GM21367 (cell line): ENCODE data around the gene PTPRN.
"Not testable (repeated sequence)": the region's sequence is repeated elsewhere in the genome, so short reads cannot be mapped to it uniquely, and the experiment has no call there.

Experiments
- ATAC-seq: cut with Tn5 transposase; IDR thresholded peaks from one replicate; pipeline ENCODE4 v1.9.1; 2021; ENCODE audit not compliant: unreplicated experiment

PTPRN gene

GRCh38 chr2:219287580-219288265, 21.5 kb downstream of the PTPRN start:
- no peak for ATAC-seq

DNA sequence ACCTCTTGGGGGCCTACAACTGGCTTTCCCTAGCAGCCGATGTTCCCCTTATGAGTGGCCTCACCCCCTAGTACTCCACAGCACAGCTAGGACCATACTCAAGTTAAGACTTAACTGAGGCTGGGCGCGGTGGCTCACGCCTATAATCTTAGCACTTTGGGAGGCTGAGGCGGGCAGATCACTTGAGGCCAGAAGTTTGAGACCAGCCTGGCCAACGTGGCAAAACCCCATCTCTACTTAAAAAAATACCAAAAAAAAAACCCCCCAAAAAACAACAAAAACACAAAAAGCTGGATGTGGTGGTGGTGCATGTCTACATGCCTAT, 22.1 kb downstream of the PTPRN start:
- not testable (repeated sequence) for ATAC-seq

GRCh38 chr2:219286436-219287115, 22.6 kb downstream of the PTPRN start:
- no peak for ATAC-seq

GRCh38 chr2:219285894-219286425, 23.2 kb downstream of the PTPRN start:
- no peak for ATAC-seq

DNA sequence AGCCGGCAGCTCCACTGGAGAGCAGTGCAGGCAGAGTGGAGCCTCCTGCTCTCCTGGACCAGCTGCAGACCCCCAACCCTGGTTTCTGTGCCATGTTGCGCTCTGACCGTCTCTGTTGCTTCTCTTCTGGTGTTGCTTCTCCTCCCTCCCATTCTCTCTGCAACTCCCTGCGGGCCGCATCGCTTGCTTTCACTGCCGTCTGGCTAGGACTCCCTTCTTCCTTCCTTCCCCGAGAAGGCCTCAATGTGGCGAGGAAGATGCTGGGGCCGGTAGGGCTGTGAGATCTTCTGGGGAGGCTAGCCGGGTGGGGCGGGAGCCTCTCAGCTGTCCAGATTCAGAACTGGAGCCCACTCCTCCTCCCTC, 23.8 kb downstream of the PTPRN start:
- no peak for ATAC-seq

- no peak for ATAC-seq
Measured at GRCh38 chr2:219284501-219285372, 24.5 kb downstream of the PTPRN start.

DNA sequence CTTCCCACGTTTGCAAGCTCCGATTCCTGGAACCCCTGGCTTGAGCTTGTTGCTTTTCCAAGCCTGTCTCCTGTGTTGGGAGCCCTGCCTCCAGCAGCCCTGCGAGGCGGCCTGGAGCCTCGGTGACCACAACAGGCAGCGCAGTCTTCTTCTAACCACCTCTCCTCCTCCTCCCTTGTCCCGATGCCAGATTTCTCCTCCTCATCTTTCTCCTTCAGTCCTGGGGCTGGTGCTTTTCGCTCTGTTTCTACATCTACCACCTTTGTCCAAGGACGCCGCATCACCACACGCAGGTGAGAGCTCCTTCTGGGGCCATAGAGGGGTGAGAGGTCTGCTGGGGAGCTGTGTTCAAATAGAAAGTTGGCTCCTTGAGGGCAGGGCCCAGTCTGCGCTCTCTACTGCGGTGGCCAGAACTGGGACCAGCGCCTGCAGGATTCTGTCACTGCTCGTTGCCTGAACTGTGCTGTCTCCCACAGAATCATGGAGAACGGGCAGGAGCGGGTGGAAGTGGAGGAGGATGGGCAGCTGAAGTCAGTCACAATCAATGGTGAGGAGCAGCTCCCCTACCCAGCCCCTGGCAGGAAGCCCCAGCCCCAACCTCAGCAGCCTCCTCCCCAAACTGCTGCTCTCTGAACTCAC, 26.1 kb downstream of the PTPRN start:
- no peak for ATAC-seq

DNA sequence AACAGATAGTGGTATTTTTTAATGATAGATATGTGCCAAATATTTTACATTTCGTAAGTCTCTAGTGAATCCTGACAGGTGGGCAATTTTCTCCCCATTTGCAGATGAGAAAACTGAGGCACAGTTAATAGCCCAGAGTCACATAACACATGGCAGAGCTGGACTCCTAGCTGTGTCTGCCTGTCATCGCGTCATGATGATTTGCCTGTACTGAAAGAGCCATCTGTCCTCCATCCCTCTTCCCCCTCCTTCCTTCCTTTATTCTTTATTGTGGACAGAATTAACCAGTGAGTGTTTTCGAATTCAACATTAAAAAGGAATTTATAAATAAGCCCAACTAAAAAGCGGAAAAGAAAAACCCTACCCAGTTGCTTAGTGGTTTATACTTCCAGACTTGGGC, 26.8 kb downstream of the PTPRN start:
- ATAC-seq: no peak

- ATAC-seq: no peak
Measured at GRCh38 chr2:219281588-219281987, 27.6 kb downstream of the PTPRN start.

DNA sequence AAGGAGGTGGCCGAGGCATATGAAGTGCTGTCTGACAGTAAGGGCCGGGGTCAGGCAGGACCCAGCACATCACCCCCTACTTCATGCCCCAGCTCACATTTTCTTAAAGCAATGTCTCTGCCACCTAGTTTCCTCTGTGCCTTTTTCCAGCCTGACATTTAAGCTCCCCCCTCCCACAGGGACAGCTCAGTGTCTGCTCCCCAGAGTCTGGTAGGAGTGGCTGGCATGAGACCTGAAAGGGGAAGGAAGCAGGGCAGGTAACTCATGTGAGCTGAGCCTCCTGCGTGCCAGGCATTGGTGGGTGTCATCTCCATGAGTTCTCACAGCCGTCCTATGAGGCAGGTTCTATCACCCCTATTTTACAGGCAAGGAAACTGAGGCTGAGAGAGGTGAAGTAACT, 28.6 kb downstream of the PTPRN start:
- ATAC-seq: no peak

DNA sequence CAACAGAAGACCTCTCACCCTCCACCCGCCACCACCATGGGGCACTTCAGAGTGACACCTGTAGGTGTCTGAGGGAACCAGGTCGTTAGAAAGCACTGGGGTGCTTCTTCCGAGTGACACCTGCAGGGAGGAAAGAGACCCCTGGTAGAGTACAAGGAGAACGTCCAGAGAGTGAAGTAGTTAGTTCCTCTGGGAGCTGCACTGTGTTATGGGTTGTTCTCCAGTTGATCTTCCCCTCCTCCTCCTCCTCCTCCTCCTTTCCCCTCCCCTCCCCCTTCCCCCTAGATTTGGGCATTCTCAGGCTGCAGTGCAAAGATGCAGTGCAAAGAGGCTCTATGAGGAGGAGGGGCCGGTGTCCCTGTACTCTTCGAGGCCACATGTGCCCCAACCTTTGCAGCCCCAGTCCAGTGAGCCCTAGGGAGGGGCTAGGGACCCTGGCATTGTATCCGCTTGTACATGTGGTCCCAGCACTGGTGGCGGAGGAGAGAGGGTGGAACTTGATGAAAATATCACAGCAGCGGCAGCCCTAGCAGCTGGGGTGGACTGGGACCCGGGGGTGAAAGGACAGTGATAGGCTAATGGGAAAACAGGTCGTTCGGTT, 29.2 kb downstream of the PTPRN start:
- ATAC-seq: no peak

- ATAC-seq: peak; percentile 80
Measured at GRCh38 chr2:219279151-219279915, 29.9 kb downstream of the PTPRN start, which contains the start of gene DNAJB2. Gene DNAJB2, plus strand, starts transcription at chr2:219279366. Its CDS starts 468 bp downstream, at chr2:219279834.

- no peak for ATAC-seq
Measured at GRCh38 chr2:219278655-219279150, 30.5 kb downstream of the PTPRN start.

DNA sequence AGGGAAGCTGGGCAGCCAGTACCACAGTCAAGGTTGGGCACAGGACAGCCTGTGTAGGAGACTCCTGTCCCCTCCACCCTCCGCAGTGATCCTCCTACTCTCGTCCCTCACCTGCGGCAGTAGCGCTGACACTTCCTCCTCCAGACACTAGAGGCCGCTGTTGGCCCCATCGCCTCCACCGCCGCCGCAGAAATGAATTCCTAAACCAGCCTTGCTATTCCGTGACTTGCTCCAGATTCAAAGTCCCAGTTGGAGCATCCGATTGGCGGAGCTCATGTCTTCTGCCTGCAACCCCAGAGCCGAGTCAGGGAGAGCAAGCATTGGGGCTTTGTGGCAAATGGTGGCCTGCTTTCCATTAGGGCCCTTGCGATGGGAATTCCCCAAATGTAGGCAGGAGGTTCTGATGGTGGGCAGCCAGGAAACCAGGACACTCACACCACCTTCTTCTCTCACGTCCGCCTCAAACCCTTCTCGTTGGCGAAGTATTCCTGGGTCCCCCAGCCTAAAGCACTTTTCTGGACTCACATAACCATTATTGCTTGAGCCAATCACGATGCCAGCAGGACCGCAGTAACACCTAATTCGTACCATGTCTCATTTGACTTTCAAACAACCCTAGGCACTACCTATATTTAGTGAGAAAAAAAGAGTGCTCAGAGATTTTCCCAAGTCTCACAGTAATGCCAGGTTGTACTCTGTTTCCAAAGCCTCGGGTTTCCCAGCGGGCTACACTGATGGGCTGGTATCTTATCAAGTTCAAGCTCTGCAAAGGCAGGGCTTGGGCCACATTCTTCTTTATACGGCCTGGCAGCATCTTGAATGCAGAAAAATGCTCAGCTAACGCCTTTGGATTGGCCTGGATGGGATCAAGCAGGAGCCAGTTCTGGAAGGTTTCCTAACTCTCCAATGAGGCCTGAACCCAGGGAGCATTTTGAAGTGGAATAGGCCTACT, 31.2 kb downstream of the PTPRN start:
- ATAC-seq: peak; percentile 18

DNA sequence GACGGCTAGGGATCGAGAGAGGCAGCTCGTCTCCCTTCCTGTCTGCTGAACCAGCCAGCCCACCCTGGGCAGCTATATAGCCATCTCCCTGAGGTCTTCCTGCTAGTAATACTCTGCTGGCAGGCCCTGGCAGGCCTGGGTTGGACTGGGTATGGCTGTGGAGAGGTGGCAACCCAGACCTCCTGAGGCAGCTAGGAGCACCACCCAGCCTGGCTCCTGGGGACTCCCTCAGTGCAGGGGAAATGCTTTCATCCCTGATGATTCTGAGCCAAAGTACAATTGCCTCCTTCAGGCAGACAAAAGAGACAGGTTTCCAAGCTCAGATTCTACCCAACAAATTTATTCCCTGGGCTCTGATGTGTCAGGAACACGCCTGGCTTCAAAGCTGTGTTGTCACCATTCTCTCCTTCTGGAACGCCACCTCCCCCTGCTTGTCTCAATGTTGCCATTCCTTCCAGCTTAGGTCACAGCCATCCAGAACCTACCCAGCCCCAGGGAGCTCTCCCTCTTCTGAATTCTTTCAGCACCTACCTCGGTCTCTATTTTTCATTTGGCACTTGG, 34.8 kb downstream of the PTPRN start:
- no peak for ATAC-seq

DNA sequence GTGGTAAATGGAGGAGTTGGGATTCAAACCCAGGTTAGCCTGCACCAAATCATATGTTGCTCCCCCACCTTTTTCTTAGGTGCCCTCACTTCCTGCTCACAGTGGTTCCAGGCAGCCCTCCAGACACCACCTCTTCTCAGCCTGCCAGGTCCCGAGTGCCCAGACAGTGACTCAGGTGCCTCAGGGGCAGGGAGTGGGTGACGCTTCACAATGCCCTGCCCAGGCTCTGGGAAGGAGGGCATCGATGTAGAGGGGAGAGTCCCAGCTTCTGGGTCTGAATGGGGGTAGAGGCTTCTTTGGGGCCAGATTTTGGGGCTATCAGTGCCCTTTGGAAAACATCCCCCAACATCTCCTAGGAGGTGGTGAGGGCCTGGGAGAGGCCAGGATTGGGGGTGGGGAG, 35.3 kb downstream of the PTPRN start:
- ATAC-seq: no peak

GRCh38 chr2:219272995-219273394, 36.2 kb downstream of the PTPRN start:
- ATAC-seq: no peak

- no peak for ATAC-seq
Measured at GRCh38 chr2:219272356-219272755, 36.8 kb downstream of the PTPRN start.
